ENCODE data around the gene HMGN4. TPM values are rescaled to one million over a fixed set of nuclear protein-coding genes. Genes with fewer than 3 reads are reported as not detected.

Gene HMGN4
- total RNA-seq, 2 experiments from 2014 or later: 22.7 to 24.8 TPM

DNA sequence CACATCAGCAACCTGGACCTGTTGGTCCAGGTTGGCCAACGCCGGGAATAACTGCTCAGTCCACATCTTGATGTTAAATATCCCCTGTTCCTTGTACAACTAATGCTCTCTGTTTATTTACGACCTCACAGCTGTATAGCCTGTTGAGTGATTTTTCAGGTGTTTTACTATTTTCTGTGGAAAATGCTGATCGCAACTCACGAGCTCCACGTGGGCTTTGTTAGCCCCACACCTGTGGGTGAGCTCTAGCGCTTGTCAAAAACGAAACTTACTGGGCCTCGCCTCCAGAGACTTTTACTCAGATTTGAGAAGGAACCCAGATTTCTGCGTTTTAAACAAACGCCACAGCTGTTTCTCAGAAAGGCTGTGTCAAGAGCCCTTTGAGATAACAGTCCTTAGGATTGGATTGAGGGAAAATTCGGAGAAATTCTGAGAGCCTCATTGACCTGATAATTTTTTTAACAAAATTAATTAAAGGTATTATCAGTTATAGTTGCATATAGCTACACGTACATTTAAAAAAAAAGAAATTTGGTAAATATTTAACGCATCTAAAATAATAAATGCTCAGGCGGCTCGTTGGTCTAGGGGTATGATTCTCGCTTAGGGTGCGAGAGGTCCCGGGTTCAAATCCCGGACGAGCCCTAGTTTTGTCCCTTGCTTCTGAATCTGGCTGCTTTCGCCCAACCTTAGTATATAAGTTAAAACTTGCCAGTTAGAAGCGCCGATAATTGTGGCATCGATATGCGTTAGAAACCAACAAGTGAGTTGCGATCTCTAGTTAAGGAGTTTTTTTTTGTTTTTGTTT lies 16.7 kb downstream of the HMGN4 start:
- Mint-ChIP-seq H3K36me3 (ENCODE audit: low read depth) (peaks cover 10% of the 10 kb centered on the region), H3K4me3 (no peak overlapping the region), H3K4me1 (ENCODE audit: low read depth) (peaks cover 25% of the 10 kb centered on the region), H3K9me3 (no peaks in the 10 kb centered on the region), H3K27ac (no peak overlapping the region), H3K27me3 (peaks cover 8% of the 10 kb centered on the region)
- H3K36me3 ChIP-seq (ENCODE audit: insufficient read depth, low read length): no peaks in the 10 kb centered on the region
- H3K4me1 ChIP-seq (ENCODE audit: insufficient read depth, low read length): peaks cover 31% of the 10 kb centered on the region
- CTCF ChIA-PET: interaction anchor here (0.8 to 1.7 kb wide), 2 partner anchors 10 to 14 kb away, joined by 4 to 5 read pairs; no protein-coding TSS in a partner anchor
- H3K27me3 ChIP-seq (ENCODE audit: control insufficient read depth in 1 of 2, insufficient read depth in 2 of 2, low read length in 2 of 2): no peaks in the 10 kb centered on the region
- intact Hi-C loops (cut with DNase I, micrococcal nuclease): loop anchor here (1.0 to 5.0 kb wide), 6 partner anchors 13 to 383 kb away; no protein-coding TSS in a partner anchor
- no peaks in the 10 kb centered on the region for H3K9me3 ChIP-seq (ENCODE audit: control insufficient read depth in 1 of 2, insufficient read depth in 1 of 2, low read length in 2 of 2)
- TF ChIP-seq CTCF (IDR thresholded peaks at IDR 0.05): no peak
- ATAC-seq (ENCODE audit: poor library complexity): peak; percentile 56
- peak overlapping the region; percentile 60 for H3K4me3 ChIP-seq (ENCODE audit: low read length)
- H3K27ac ChIP-seq (ENCODE audit: low read depth in 1 of 2, low read length in 2 of 2): no peak overlapping the region
- POLR2A ChIA-PET: interaction anchor here (0.9 to 7.2 kb wide), 22 partner anchors 9 to 1317 kb away, joined by 3 to 113 read pairs (median 4); partner anchors contain the start of gene HMGN4
- DNase-seq: peak in 11 of 14 experiments; percentile 19 to 81 (median 57)

- Histone ChIP-seq H3K27me3 (ENCODE audit: control insufficient read depth in 1 of 2, insufficient read depth in 2 of 2, low read length in 2 of 2) (no peaks in the 10 kb centered on the region), H3K4me1 (ENCODE audit: insufficient read depth, low read length) (peaks cover 23% of the 10 kb centered on the region), H3K9me3 (ENCODE audit: control insufficient read depth in 1 of 2, insufficient read depth in 1 of 2, low read length in 2 of 2) (no peaks in the 10 kb centered on the region), H3K36me3 (ENCODE audit: insufficient read depth, low read length) (no peaks in the 10 kb centered on the region), H3K4me3 (ENCODE audit: low read length) (no peak overlapping the region), H3K27ac (ENCODE audit: low read depth in 1 of 2, low read length in 2 of 2) (no peak overlapping the region)
- Mint-ChIP-seq H3K4me1 (ENCODE audit: low read depth) (peaks cover 18% of the 10 kb centered on the region), H3K36me3 (ENCODE audit: low read depth) (peaks cover 10% of the 10 kb centered on the region), H3K27me3 (peaks cover 8% of the 10 kb centered on the region), H3K27ac (peak overlapping the region; percentile 85), H3K4me3 (peak overlapping the region; percentile 83), H3K9me3 (no peaks in the 10 kb centered on the region)
- intact Hi-C loops (cut with DNase I, micrococcal nuclease): loop anchor here in 1 of 2 experiments (2.0 kb wide), 1 partner anchor 33 kb away; no protein-coding TSS in a partner anchor
- DNase-seq (no peak), ATAC-seq (ENCODE audit: poor library complexity) (no peak)
- no peak for TF ChIP-seq CTCF (IDR thresholded peaks at IDR 0.05)
- POLR2A ChIA-PET: interaction anchor here (1.0 to 7.2 kb wide), 13 partner anchors 13 to 578 kb away, joined by 3 to 113 read pairs (median 12); partner anchors contain the start of gene HMGN4
- CTCF ChIA-PET: interaction anchor here (0.8 to 1.7 kb wide), 3 partner anchors 11 to 214 kb away, joined by 3 to 4 read pairs (median 4); no protein-coding TSS in a partner anchor
Observed at GRCh38 chr6:26555505-26556262, 17.5 kb downstream of the HMGN4 start.
